A172 (cell line): Measurements from ENCODE around the gene SPOCK1. TPM values are rescaled to one million over a fixed set of nuclear protein-coding genes. Genes with fewer than 3 reads are reported as not detected.
A peak's percentile ranks its signal among the peaks of the same experiment; 100 is the strongest.

Source experiments
- DNase-seq: peaks from one replicate; pipeline ENCODE4 v3.0.0-alpha.2; 2015; ENCODE audit warnings: low spot score
- total RNA-seq: library from RNA; depleted of rRNA; stranded (reverse); fragments of >200 nt; shearing (Covaris generic); gene quantifications from 2 replicates; pipeline ENCODE4 v1.2.3, GENCODE V29; 2014

The SPOCK1 gene
- total RNA-seq, 1 experiment from 2014 or later: 6.5 TPM

GRCh38 chr5:137228816-137229215 lies 270.3 kb downstream of the SPOCK1 start:
- DNase-seq: no peak

GRCh38 chr5:137226081-137226480 lies 273.0 kb downstream of the SPOCK1 start:
- no peak for DNase-seq

- DNase-seq: no peak
Observed at GRCh38 chr5:137223324-137224295, 275.5 kb downstream of the SPOCK1 start.

GRCh38 chr5:137221943-137222342 lies 277.2 kb downstream of the SPOCK1 start:
- DNase-seq: no peak

- peak; percentile 94 for DNase-seq
Observed at GRCh38 chr5:137220523-137220927, 278.6 kb downstream of the SPOCK1 start.

GRCh38 chr5:137218896-137219295 lies 280.2 kb downstream of the SPOCK1 start:
- DNase-seq: peak; percentile 32

GRCh38 chr5:137218471-137218870 lies 280.7 kb downstream of the SPOCK1 start:
- DNase-seq: peak; percentile 68

- DNase-seq: peak; percentile 9
Observed at GRCh38 chr5:137217599-137218200, 281.4 kb downstream of the SPOCK1 start.

- no peak for DNase-seq
Observed at GRCh38 chr5:137216976-137217598, 282.0 kb downstream of the SPOCK1 start.

- no peak for DNase-seq
Observed at GRCh38 chr5:137215780-137216179, 283.3 kb downstream of the SPOCK1 start.

GRCh38 chr5:137215261-137215660 lies 283.9 kb downstream of the SPOCK1 start:
- no peak for DNase-seq

- peak; percentile 23 for DNase-seq
Observed at GRCh38 chr5:137214446-137215189, 284.5 kb downstream of the SPOCK1 start.

GRCh38 chr5:137212471-137212870 lies 286.7 kb downstream of the SPOCK1 start:
- no peak for DNase-seq

- no peak for DNase-seq
Observed at GRCh38 chr5:137209232-137209809, 289.8 kb downstream of the SPOCK1 start.

- DNase-seq: no peak
Observed at GRCh38 chr5:137207023-137207760, 291.9 kb downstream of the SPOCK1 start.

- no peak for DNase-seq
Observed at GRCh38 chr5:137206030-137206715, 293.0 kb downstream of the SPOCK1 start.

GRCh38 chr5:137205231-137206027 lies 293.7 kb downstream of the SPOCK1 start:
- peak; percentile 18 for DNase-seq

GRCh38 chr5:137203011-137203632 lies 296.0 kb downstream of the SPOCK1 start:
- DNase-seq: no peak

GRCh38 chr5:137201876-137202275 lies 297.2 kb downstream of the SPOCK1 start:
- DNase-seq: no peak
